B cell (primary cell): ENCODE measurements around the gene CCDC146. TPM values are rescaled to one million over a fixed set of nuclear protein-coding genes. Genes with fewer than 3 reads are reported as not detected.

Source experiments
- ATAC-seq: fragments of 200-7000 bp; cut with Tn5 transposase; one replicate; pipeline ENCODE4 v1.10.0; 2021; ENCODE audit warnings: low read depth, mild to moderate bottlenecking, moderate number of reproducible peaks, moderate library complexity
- CTCF ChIA-PET: fragments of 350-600 bp; sonication (Branson Sonifier 250); formaldehyde crosslinking; loops from one replicate; lab custom pipeline; 2021; ENCODE audit warnings: antibody characterized with exemption, inconsistent platforms; lab: Charles Lee
- POLR2A ChIA-PET: fragments of 350-600 bp; sonication (Branson Sonifier 250); formaldehyde crosslinking; loops from one replicate; lab custom pipeline; 2021; ENCODE audit warnings: antibody characterized with exemption; lab: Charles Lee
- DNase-seq: peaks from one replicate; pipeline ENCODE4 v3.0.0; 2013
- H2AFZ ChIP-seq: 2 replicates; pipeline ENCODE4 v1.6.1; 2012; ENCODE audit warnings: mild to moderate bottlenecking, low read depth, low read length; ENCODE audit not compliant: insufficient read depth, poor library complexity, severe bottlenecking
- H3K27ac ChIP-seq, 2 donors: 1 replicate in 1 of 2; 2 replicates in 1 of 2; pipeline ENCODE4 v1.5.1; 2012 to 2013; ENCODE audit warnings: low read length in 2 of 2, mild to moderate bottlenecking in 2 of 2, moderate library complexity in 1 of 2
- H3K27me3 ChIP-seq, 4 experiments: fragments of 200-600 bp in 1 of 4; sonication (generic) in 1 of 4; replicated peaks in 1 of 4; 1 replicate in 2 of 4; 2 replicates in 2 of 4; pipeline versions ENCODE4 v1.6.1 to v1.7.0; 2013 to 2016; ENCODE audit warnings: low read length in 3 of 4, mild to moderate bottlenecking in 2 of 4, mixed read lengths in 1 of 4, moderate library complexity in 1 of 4; ENCODE audit not compliant: insufficient read depth in 4 of 4, control insufficient read depth in 3 of 4; ENCODE audit errors: control extremely low read depth in 1 of 4
- H3K36me3 ChIP-seq, 2 experiments: replicated peaks in 1 of 2; 1 replicate in 1 of 2; 2 replicates in 1 of 2; pipeline versions ENCODE4 v1.6.1 to v1.7.1; 2013; ENCODE audit warnings: low read length in 1 of 2; ENCODE audit not compliant: insufficient read depth in 2 of 2, control insufficient read depth in 1 of 2; ENCODE audit errors: control extremely low read depth in 1 of 2, extremely low read depth in 1 of 2
- H3K4me1 ChIP-seq, 2 donors: fragments of 200-600 bp in 1 of 2; sonication (generic) in 1 of 2; 1 replicate in 1 of 2; 2 replicates in 1 of 2; pipeline versions ENCODE4 v1.5.1 to v1.6.1; 2013 to 2017; ENCODE audit warnings: low read length in 2 of 2; ENCODE audit not compliant: control insufficient read depth in 2 of 2, insufficient read depth in 2 of 2
- H3K4me2 ChIP-seq: replicated peaks from 2 replicates; pipeline ENCODE3; 2012; ENCODE audit warnings: mild to moderate bottlenecking, low read depth, low read length; ENCODE audit not compliant: poor library complexity, severe bottlenecking
- H3K4me3 ChIP-seq, 5 experiments: fragments of 200-600 bp in 1 of 5; sonication (generic) in 1 of 5; 1 replicate in 3 of 5; 2 replicates in 2 of 5; pipeline versions ENCODE4 v1.5.1 to v1.7.0; 2011 to 2016; ENCODE audit warnings: low read length in 4 of 5, mild to moderate bottlenecking in 4 of 5, low read depth in 2 of 5, control low read depth in 1 of 5, moderate library complexity in 1 of 5; ENCODE audit not compliant: insufficient read depth in 1 of 5; ENCODE audit errors: control extremely low read depth in 1 of 5, extremely low read depth in 1 of 5
- H3K79me2 ChIP-seq: fragments of 200-600 bp; sonication (generic); one replicate; pipeline ENCODE4 v1.6.0; 2016; ENCODE audit warnings: low read length; ENCODE audit not compliant: control insufficient read depth, insufficient read depth
- H3K9ac ChIP-seq: fragments of 200-600 bp; sonication (generic); 2 replicates; pipeline ENCODE4 v1.6.1; 2017; ENCODE audit warnings: mild to moderate bottlenecking, low read length, moderate library complexity
- H3K9me3 ChIP-seq, 3 donors: one replicate each; pipeline versions ENCODE4 v1.6.1 to v1.7.1; 2013; ENCODE audit warnings: low read length in 2 of 3; ENCODE audit not compliant: control insufficient read depth in 2 of 3, insufficient read depth in 1 of 3; ENCODE audit errors: control extremely low read depth in 1 of 3
- H4K20me1 ChIP-seq: 2 replicates; pipeline ENCODE4 v1.6.0; 2012; ENCODE audit warnings: mild to moderate bottlenecking, low read length; ENCODE audit not compliant: insufficient read depth, control insufficient read depth, poor library complexity, severe bottlenecking
- H3K27ac Mint-ChIP-seq: one replicate; pipeline ENCODE4 v1.8.0; 2021; ENCODE audit warnings: mixed read lengths
- H3K27me3 Mint-ChIP-seq: one replicate; pipeline ENCODE4 v1.8.0; 2021; ENCODE audit warnings: mixed read lengths
- H3K4me1 Mint-ChIP-seq: one replicate; pipeline ENCODE4 v1.8.0; 2021; ENCODE audit warnings: mixed read lengths
- H3K4me3 Mint-ChIP-seq: one replicate; pipeline ENCODE4 v1.8.0; 2021; ENCODE audit warnings: mixed read lengths
- H3K9me3 Mint-ChIP-seq: one replicate; pipeline ENCODE4 v1.8.0; 2022; ENCODE audit warnings: mixed read lengths; ENCODE audit not compliant: insufficient read depth
- EZH2 ChIP-seq: IDR thresholded peaks from 2 replicates; pipeline ENCODE4 v1.6.1; 2012; ENCODE audit warnings: borderline replicate concordance, low read depth, mild to moderate bottlenecking, moderate library complexity, low read length; ENCODE audit not compliant: insufficient read depth, poor library complexity, severe bottlenecking
- whole genome bisulfite sequencing: methylation state at CpG from one replicate; pipeline ENCODE4 v1.1.5; 2013; ENCODE audit warnings: missing lambda C conversion rate; ENCODE audit not compliant: insufficient coverage; 5-methylcytosine and 5-hydroxymethylcytosine counted together
- intact Hi-C: fragments of 100-400 bp; cut with micrococcal nuclease; formaldehyde crosslinking; loops from one replicate; pipeline ENCODE4 v1.10.0; 2022
- polyA plus RNA-seq: library from polyadenylated mRNA; depleted of rRNA; stranded (reverse); fragments of >200 nt; gene quantifications from 2 replicates; pipeline ENCODE4 v1.2.3, GENCODE V29; 2012
- total RNA-seq, 2 donors: library from RNA; stranded (reverse); fragments of 120-200 nt in 1 of 2; gene quantifications; 1 replicate in 1 of 2; 2 replicates in 1 of 2; pipeline versions ENCODE4 v1.2.3 to v1.2.4, GENCODE V29; 2013 to 2022
- TF ChIP-seq, protein P1 (sequence below): fragments of 200-600 bp; IDR thresholded peaks from one replicate; pipeline ENCODE4 v1.8.0; 2022; ENCODE audit warnings: antibody characterized with exemption, mild to moderate bottlenecking

Gene CCDC146
- total and polyA plus RNA-seq, 2 donors (not counting 1 experiment from before 2014, with no cell fraction given), result 5.6 to 8.5 TPM

DNA sequence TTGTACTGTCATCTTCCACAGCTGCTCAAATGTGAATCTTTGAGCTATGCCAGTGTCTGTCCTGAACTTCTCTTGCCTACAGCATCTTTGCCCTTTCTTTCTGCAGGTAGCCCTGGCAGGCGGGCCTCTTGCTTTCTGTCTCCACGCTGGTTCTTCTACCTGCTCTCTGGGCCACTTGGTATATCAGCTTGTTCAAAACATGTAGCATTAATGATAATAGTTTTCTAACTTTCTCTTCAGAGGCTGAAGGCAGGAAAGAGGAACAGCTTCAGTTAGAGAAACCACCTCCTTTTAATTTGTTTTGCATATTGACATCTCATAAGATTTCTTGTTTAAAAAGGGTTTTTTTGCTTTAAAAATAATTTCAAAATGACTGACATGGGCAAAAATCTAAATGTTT lies 78.1 kb downstream of the CCDC146 start:
- H3K4me3 ChIP-seq, result peak overlapping the region in 4 of 5 experiments; percentile 45 to 82 (median 58)
- ATAC-seq (peak; percentile 54), DNase-seq (peak; percentile 63)
- no peaks in the 10 kb centered on the region for H4K20me1 ChIP-seq
- peaks cover 36 to 40% of the 10 kb centered on the region in 2 donors for H3K4me1 ChIP-seq
- intact Hi-C loops, result loop anchor here (5.0 kb wide), 1 partner anchor 78 kb away; the partner anchor contains the start of gene CCDC146
- Mint-ChIP-seq H3K9me3 (no peaks in the 10 kb centered on the region), H3K27ac (peak overlapping the region; percentile 91), H3K4me3 (peak overlapping the region; percentile 87), H3K4me1 (peaks cover 67% of the 10 kb centered on the region), H3K27me3 (no peaks in the 10 kb centered on the region)
- H3K9ac ChIP-seq, result peak overlapping the region; percentile 84
- TF ChIP-seq, protein P1, sequence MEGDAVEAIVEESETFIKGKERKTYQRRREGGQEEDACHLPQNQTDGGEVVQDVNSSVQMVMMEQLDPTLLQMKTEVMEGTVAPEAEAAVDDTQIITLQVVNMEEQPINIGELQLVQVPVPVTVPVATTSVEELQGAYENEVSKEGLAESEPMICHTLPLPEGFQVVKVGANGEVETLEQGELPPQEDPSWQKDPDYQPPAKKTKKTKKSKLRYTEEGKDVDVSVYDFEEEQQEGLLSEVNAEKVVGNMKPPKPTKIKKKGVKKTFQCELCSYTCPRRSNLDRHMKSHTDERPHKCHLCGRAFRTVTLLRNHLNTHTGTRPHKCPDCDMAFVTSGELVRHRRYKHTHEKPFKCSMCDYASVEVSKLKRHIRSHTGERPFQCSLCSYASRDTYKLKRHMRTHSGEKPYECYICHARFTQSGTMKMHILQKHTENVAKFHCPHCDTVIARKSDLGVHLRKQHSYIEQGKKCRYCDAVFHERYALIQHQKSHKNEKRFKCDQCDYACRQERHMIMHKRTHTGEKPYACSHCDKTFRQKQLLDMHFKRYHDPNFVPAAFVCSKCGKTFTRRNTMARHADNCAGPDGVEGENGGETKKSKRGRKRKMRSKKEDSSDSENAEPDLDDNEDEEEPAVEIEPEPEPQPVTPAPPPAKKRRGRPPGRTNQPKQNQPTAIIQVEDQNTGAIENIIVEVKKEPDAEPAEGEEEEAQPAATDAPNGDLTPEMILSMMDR, result no peak
- no peak for TF ChIP-seq EZH2
- H3K27me3 ChIP-seq, result no peaks in the 10 kb centered on the region
- H3K4me2 ChIP-seq, result peak overlapping the region; percentile 82
- peak overlapping the region; percentile 83 for H2AFZ ChIP-seq
- CTCF ChIA-PET, result interaction anchor here (0.6 to 4.2 kb wide), 6 partner anchors 9 to 133 kb away, joined by 3 to 40 read pairs (median 4); no protein-coding TSS in a partner anchor
- POLR2A ChIA-PET, result interaction anchor here (2.0 kb wide), 1 partner anchor 78 kb away, joined by 7 read pairs; the partner anchor contains the start of gene CCDC146
- peak overlapping the region; percentile 66 to 83 for H3K27ac ChIP-seq
- H3K36me3 ChIP-seq, result no peaks in the 10 kb centered on the region
- H3K9me3 ChIP-seq, result no peaks in the 10 kb centered on the region
- no CpG with 5 or more reads among the region's 2 CpGs for WGBS
- peaks cover 23% of the 10 kb centered on the region for H3K79me2 ChIP-seq

DNA sequence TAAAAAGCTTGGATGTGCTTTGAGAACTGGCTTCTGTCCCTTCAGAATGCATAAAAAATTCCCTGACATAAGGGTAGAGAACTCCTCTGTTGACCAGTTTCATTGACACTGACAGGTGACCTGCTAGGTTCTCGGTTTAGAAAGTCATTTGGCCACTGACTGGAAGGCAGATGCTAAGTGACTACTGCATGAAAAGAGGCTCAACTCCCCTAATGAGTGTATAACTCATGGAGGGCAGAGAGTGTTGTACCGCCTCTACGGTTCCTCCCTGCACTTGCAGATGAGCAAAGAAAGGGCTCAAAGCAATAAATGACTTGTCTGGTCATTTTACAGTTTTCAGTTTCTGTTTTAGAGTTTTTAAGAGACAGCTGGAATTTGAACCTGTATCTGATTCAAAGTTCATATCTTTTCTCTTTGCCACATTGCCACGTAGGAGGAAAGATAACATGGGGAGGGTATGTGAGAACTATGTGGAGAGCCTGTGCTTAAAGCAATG lies 80.1 kb downstream of the CCDC146 start:
- Histone ChIP-seq H4K20me1 (no peaks in the 10 kb centered on the region), H3K4me2 (peak overlapping the region; percentile 3), H3K27me3 (no peaks in the 10 kb centered on the region), H3K79me2 (peaks cover 11% of the 10 kb centered on the region), H3K36me3 (no peaks in the 10 kb centered on the region), H3K4me1 (peaks cover 34 to 41% of the 10 kb centered on the region in 2 donors), H3K9me3 (no peaks in the 10 kb centered on the region), H3K4me3 (no peak overlapping the region), H2AFZ (peak overlapping the region; percentile 27), H3K27ac (peak overlapping the region in 1 of 2 donors; percentile 54), H3K9ac (no peak overlapping the region)
- ChIA-PET POLR2A (interaction anchor here (0.6 kb wide), 1 partner anchor 11 kb away, joined by 5 read pairs; no protein-coding TSS in a partner anchor), CTCF (interaction anchor here (1.3 to 4.2 kb wide), 2 partner anchors 45 to 129 kb away, joined by 3 to 40 read pairs; no protein-coding TSS in a partner anchor)
- DNase-seq, result no peak
- intact Hi-C loops, result loop anchor here (2.0 to 5.0 kb wide), 2 partner anchors 14 to 80 kb away; partner anchors contain the start of gene CCDC146
- TF ChIP-seq EZH2, result no peak
- TF ChIP-seq, protein P1, result no peak
- H3K4me1 Mint-ChIP-seq, result peaks cover 54% of the 10 kb centered on the region
- no peaks in the 10 kb centered on the region for H3K27me3 Mint-ChIP-seq
- 55% methylated on average over 3 of the region's 4 CpGs for WGBS
- H3K4me3 Mint-ChIP-seq, result peak overlapping the region; percentile 27
- peak overlapping the region; percentile 73 for H3K27ac Mint-ChIP-seq
- ATAC-seq, result no peak
- peaks cover 1% of the 10 kb centered on the region for H3K9me3 Mint-ChIP-seq
